GM10266 (cell line): ENCODE data around the gene AP3D1.

ENCODE experiments used
- DNase-seq: peaks from one replicate; pipeline ENCODE4 v3.0.0; 2012; ENCODE audit errors: extremely low spot score
- TF ChIP-seq, protein P1 (sequence below): IDR thresholded peaks from 2 replicates; pipeline ENCODE4 v1.5.1; 2012; ENCODE audit warnings: mild to moderate bottlenecking, low read depth; ENCODE audit not compliant: control insufficient read depth, insufficient read depth; ENCODE audit errors: missing control alignments

AP3D1 gene

DNA sequence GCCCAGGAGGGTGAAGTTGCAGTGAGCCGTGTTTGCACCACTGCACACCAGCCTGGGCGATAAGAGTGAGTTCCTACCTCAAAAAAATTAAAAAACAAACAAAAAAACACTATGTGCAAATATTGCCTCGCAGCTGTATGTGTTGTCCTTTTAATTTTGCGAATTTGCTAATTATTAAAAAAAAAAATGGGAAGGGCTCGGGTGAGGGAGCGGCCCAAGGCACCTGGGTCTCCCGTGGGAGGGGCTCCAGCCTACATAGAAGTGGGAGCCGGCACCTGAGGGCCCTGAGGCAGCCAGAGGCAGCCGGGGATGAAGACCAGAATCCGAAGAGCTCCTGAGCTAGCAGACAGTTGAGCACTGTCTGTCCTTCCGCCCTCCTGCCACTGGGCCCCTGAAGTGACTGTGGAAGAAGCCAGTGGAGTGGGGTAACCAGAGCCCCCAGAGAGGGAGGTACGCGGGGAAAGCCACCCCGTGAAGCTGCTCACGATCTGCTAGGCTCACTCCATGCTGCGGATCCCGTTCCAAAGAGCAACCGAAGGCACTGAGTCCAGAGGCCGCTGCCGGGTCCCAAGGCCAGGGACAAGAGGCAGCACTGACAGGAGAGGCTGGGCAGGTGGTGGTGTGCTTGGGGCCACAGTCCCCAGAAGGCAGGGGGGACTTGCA is 48.2 kb downstream of the AP3D1 start:
- TF ChIP-seq, protein P1, sequence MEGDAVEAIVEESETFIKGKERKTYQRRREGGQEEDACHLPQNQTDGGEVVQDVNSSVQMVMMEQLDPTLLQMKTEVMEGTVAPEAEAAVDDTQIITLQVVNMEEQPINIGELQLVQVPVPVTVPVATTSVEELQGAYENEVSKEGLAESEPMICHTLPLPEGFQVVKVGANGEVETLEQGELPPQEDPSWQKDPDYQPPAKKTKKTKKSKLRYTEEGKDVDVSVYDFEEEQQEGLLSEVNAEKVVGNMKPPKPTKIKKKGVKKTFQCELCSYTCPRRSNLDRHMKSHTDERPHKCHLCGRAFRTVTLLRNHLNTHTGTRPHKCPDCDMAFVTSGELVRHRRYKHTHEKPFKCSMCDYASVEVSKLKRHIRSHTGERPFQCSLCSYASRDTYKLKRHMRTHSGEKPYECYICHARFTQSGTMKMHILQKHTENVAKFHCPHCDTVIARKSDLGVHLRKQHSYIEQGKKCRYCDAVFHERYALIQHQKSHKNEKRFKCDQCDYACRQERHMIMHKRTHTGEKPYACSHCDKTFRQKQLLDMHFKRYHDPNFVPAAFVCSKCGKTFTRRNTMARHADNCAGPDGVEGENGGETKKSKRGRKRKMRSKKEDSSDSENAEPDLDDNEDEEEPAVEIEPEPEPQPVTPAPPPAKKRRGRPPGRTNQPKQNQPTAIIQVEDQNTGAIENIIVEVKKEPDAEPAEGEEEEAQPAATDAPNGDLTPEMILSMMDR: no peak
- no peak for DNase-seq

DNA sequence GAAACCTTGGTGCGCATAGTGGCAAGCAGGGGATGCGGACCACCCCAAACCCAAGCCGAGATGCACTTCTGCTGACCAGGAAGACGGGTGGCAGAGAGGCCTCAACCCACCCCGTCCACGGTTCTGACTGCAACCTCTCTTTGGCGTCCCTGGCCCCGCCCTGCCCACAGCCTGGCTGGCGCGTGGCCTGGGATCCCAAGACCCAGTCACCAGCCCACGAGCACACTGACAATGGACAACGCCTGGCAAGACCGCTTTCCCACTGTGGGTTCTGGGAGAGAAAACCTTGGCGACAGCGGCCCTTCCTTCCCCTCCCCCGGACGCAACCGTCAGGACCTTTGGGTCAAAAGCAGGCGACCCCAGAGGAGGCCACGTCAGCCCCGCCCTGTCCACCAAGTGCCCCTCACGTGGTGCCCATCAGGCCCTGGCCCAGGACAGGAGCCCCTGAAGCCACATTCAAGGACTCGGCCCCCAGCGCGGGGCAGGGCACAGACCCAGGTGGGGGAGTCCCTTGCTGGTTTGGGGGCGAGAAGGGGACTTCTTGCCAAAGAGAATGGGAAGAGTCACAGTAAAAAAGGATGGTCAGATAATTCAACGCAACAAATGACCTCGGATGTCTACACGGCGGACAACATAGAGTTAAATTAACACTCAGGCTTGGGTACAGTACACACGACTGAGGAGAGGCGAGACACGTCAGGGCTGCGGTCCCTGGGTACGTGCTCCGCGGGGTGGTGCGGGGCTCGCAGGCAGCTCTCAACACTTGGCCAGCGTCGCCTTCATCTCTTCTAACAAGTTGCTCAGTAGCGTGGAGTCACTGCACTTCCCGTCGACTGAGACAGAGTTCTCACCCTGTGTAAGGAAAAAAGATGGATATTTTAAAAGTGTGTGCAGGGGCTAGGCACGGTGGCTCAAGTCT is 49.7 kb downstream of the AP3D1 start:
- TF ChIP-seq, protein P1: no peak
- DNase-seq: no peak

DNA sequence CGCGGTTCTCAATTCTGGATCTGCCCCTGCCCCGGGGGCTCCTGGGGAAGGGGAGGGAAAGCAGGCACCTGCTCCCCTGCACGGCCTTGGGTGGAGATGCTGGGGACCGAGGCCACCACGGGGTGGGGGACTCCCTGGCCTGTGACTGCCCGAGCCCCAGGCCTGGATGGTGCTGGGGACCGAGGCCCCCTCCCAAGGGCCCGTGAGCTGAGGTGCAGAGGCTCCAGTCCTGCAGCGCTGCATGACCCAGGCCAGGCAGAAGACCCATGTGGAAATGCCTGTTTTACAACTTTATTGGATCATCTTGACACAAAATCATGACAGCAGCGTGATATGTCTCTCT is 50.7 kb downstream of the AP3D1 start:
- TF ChIP-seq, protein P1: no peak
- DNase-seq: no peak

DNA sequence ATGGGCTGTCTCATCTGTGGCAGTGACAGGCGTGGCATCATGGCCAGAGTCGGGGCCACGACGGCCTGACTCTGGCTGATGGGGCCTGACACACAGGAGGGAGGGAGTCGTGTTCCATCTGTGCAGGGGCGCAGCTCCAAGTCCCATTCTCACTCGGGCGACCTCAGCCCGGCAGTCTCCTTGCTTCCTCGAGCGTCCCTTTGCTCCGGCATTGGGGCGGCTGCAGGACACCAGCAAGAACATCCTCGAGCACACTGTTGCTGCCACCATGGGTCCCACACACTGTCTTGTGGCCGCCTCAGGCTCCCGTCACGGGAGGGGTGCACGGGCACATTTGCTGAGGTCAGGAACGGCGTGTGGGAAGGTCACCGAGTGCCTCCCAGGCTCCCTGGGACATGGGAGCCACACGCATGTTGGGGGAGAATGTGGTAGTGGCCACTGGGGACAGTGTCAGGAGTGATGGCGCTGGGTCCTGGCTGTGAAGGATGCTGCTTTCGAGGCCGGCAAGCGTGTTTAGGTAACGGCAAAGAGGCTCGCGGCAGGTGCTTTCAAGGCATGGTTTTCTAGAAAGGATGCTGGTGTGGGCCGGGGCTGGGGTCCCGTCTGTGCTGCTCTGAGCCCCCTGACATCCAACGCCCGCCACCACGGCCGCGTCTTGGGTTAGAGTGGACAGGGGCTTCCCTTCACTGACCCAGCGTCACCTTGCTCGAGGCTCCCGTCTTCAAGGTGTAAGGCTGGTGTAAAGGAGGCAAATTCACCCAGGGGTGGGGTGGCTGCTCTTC is 51.2 kb downstream of the AP3D1 start:
- TF ChIP-seq, protein P1: no peak
- DNase-seq: no peak

DNA sequence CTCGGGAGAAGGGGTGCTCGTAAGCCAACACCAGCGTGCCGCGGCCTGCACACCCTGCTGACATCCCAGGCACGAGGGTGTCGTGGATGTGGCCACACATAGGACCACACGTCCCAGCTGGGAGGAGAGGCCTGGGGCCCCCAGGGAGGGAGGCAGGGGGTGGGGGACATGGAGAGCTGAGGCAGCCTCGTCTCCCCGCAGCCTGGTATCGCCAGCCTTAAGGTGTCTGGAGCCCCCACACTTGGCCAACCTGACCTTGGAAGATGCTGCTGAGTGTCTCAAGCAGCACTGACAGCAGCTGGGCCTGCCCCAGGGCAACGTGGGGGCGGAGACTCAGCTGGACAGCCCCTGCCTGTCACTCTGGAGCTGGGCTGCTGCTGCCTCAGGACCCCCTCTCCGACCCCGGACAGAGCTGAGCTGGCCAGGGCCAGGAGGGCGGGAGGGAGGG is 52.3 kb downstream of the AP3D1 start:
- no peak for DNase-seq
- TF ChIP-seq, protein P1: no peak

DNA sequence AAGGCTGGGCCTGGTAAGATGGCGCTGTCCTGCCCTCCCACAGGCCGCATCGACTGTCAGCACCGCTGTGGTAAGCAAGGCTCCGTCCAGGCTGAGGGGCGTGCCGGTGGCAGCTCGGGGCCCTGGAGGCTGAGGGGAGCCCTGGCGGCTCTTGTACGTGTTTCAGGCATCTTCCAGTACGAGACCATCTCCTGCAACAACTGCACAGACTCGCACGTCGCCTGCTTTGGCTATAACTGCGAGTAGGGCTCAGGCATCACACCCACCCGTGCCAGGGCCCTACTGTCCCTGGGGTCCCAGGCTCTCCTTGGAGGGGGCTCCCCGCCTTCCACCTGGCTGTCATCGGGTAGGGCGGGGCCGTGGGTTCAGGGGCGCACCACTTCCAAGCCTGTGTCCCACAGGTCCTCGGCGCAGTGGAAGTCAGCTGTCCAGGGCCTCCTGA is 53.5 kb downstream of the AP3D1 start:
- no peak for DNase-seq
- TF ChIP-seq, protein P1: no peak
